Esophagus muscularis mucosa (tissue), 3 donors: ENCODE data around the gene RAB10.

Source experiments
- POLR2A ChIP-seq: fragments of 450-650 bp; IDR thresholded peaks from one replicate; pipeline ENCODE4 v1.6.1; 2017; ENCODE audit warnings: antibody characterized with exemption, moderate library complexity, mild to moderate bottlenecking, low read depth
- POLR2AphosphoS5 ChIP-seq, 2 donors: sonication (generic); formaldehyde crosslinking; IDR thresholded peaks; one replicate each; pipeline ENCODE4 v1.6.1; 2017; ENCODE audit warnings: antibody characterized with exemption in 2 of 2
- TF ChIP-seq, protein P1 (sequence below), 3 experiments: fragments of 200-600 bp in 2 of 3; fragments of 450-650 bp in 1 of 3; sonication (generic) in 2 of 3; IDR thresholded peaks; one replicate each; pipeline ENCODE4 v1.5.1; 2017 to 2019; ENCODE audit warnings: antibody characterized with exemption in 3 of 3, mild to moderate bottlenecking in 2 of 3, moderate library complexity in 1 of 3

DNA sequence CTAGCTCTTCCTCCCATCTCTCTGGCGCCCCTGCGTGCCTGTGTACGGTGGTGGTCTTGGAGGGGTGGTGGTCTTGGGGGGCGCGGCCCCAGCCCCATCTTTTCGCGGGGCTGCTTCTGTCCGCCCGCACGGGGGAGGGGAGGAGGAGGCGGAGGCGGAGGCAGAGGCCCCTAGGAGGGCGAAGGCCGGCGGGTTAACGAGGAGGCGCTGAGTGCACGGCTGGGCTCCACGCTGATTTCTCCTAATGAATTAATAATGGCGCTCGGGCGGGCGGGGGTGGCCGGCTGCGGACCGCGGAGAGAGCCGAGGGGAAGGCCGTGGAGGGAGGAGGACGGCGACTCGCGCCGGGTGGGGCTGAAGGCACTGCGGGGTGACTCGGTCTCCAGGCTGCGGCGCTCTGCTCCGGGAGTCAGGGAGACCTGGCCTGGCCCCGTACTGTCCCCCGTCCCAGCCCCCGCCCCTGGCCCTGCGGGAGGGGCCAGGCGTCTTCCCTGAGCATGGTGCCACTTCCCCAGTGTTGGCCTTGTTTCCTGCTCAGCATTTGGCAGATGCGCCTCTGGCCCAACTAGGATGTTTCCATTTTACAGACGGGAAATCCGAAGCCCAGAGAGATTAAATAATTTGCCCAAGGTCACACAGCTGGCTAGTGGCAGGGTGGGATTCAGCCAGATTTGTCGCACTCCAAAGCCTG, 145.0 kb downstream of the RAB10 start:
- TF ChIP-seq POLR2A (no peak), POLR2AphosphoS5 (IDR thresholded peaks at IDR 0.05) (no peak)
- TF ChIP-seq, protein P1, sequence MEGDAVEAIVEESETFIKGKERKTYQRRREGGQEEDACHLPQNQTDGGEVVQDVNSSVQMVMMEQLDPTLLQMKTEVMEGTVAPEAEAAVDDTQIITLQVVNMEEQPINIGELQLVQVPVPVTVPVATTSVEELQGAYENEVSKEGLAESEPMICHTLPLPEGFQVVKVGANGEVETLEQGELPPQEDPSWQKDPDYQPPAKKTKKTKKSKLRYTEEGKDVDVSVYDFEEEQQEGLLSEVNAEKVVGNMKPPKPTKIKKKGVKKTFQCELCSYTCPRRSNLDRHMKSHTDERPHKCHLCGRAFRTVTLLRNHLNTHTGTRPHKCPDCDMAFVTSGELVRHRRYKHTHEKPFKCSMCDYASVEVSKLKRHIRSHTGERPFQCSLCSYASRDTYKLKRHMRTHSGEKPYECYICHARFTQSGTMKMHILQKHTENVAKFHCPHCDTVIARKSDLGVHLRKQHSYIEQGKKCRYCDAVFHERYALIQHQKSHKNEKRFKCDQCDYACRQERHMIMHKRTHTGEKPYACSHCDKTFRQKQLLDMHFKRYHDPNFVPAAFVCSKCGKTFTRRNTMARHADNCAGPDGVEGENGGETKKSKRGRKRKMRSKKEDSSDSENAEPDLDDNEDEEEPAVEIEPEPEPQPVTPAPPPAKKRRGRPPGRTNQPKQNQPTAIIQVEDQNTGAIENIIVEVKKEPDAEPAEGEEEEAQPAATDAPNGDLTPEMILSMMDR (IDR thresholded peaks at IDR 0.05), result no peak
